GM12874 (cell line): ENCODE data around the gene MTUS2.

ENCODE experiments used
- TF ChIP-seq, protein P1 (sequence below): IDR thresholded peaks from 2 replicates; pipeline ENCODE4 v1.5.1; 2011; ENCODE audit warnings: low read depth, mild to moderate bottlenecking, control low read depth, low read length, moderate library complexity; ENCODE audit not compliant: insufficient read depth

MTUS2 gene

DNA sequence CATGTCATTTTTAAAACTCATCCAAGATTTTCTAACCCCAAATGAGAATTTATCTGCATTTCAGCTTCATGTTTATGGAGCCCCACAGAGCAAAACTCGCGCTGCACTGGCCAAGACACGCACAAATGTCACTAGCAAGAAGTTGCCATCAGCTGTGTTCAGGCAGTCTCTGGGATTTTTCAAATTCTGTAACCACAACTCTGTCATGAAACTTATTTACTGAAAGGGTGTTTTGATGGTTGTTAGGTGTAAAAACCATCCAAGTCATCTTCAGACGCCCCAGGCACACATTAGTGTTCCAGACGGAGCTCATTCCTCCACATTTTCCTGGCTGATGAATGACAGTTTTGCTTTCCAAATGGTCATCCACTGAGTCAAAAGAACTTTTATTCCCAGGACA is 712.0 kb downstream of the MTUS2 start:
- TF ChIP-seq, protein P1, sequence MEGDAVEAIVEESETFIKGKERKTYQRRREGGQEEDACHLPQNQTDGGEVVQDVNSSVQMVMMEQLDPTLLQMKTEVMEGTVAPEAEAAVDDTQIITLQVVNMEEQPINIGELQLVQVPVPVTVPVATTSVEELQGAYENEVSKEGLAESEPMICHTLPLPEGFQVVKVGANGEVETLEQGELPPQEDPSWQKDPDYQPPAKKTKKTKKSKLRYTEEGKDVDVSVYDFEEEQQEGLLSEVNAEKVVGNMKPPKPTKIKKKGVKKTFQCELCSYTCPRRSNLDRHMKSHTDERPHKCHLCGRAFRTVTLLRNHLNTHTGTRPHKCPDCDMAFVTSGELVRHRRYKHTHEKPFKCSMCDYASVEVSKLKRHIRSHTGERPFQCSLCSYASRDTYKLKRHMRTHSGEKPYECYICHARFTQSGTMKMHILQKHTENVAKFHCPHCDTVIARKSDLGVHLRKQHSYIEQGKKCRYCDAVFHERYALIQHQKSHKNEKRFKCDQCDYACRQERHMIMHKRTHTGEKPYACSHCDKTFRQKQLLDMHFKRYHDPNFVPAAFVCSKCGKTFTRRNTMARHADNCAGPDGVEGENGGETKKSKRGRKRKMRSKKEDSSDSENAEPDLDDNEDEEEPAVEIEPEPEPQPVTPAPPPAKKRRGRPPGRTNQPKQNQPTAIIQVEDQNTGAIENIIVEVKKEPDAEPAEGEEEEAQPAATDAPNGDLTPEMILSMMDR, result no peak

GRCh38 chr13:29532821-29533220 is 712.7 kb downstream of the MTUS2 start:
- TF ChIP-seq, protein P1, result no peak

- TF ChIP-seq, protein P1, result no peak
These were observed 713.9 kb downstream of the MTUS2 start for GRCh38 chr13:29534083-29534482.

GRCh38 chr13:29535663-29536655 is 715.8 kb downstream of the MTUS2 start:
- TF ChIP-seq, protein P1, result no peak

DNA sequence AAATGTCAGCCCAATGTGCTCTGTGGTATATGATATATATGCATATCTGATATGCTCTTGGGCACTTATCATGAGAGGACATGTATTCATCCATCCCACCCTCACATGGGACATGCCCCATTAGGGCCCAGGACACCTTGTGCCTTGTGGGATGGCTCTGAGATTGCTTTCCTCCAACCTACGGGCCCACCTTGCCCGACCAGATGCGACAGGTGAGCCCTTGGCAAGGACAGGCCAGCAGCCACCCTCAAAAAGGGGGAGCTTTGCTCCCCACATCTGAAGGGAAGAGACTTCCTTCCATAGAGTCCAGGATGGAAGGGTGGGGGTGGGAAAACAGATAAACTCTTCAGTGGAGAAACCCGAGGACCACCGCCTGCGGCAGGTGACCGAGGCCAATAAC is 716.7 kb downstream of the MTUS2 start:
- TF ChIP-seq, protein P1, result no peak

GRCh38 chr13:29537736-29538651 is 717.9 kb downstream of the MTUS2 start:
- TF ChIP-seq, protein P1, result no peak

DNA sequence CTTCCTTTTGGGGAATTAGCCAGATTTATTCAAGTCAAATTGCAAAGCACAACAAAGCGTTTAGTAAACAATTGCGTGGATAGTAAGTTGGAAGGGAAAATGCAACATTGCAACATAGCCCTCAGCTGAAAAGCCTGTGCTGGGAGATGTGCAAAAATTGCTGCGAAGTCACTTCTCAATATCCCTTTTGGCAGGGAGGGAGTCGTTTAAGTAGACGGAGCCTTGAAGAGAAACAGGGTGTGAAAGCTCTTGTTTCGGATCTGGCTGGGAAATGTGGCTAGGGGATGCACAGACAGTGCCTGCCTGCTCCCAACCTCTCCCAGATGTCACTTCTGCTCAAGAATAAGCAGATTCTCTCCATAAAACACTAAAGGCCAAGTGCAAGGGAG is 718.5 kb downstream of the MTUS2 start:
- TF ChIP-seq, protein P1, result no peak
